A673 (cell line): Measurements from ENCODE around the gene CLTB. TPM values are rescaled to one million over a fixed set of nuclear protein-coding genes. Genes with fewer than 3 reads are reported as not detected.
A peak's percentile ranks its signal among the peaks of the same experiment; 100 is the strongest.

Experiments used
- BruUV-seq: library from RNA; stranded (reverse); fragments of 400-500 nt; replicated peaks from 2 replicates; lab custom pipeline; 2021; lab: Mats Ljungman, UMichigan
- CTCF ChIA-PET: fragments of 300-600 bp; sonication (Branson Sonifier 250); formaldehyde crosslinking; loops from one replicate; lab custom pipeline; 2022; ENCODE audit warnings: antibody characterized with exemption; lab: Charles Lee
- POLR2A ChIA-PET: fragments of 300-600 bp; sonication (Branson Sonifier 250); formaldehyde crosslinking; loops from one replicate; lab custom pipeline; 2022; ENCODE audit warnings: antibody characterized with exemption; ENCODE audit not compliant: low non-redundant PET; lab: Charles Lee
- DNase-seq: peaks from one replicate; pipeline ENCODE4 v3.0.0-alpha.2; 2015; ENCODE audit warnings: low spot score
- H3K27ac ChIP-seq: fragments of 200-600 bp; sonication (generic); 2 replicates; pipeline ENCODE4 v1.5.1; 2016; ENCODE audit warnings: mixed run types, low read depth, mild to moderate bottlenecking, mixed read lengths, antibody characterized with exemption, low read length; ENCODE audit not compliant: poor library complexity, severe bottlenecking
- H3K27me3 ChIP-seq: fragments of 200-600 bp; sonication (generic); replicated peaks from 2 replicates; pipeline ENCODE4 v1.6.1; 2017; ENCODE audit warnings: mixed run types, low read depth, mild to moderate bottlenecking, mixed read lengths, antibody characterized with exemption, low read length; ENCODE audit not compliant: insufficient read depth, poor library complexity
- H3K36me3 ChIP-seq: fragments of 200-600 bp; sonication (generic); 2 replicates; pipeline ENCODE4 v1.6.1; 2016; ENCODE audit warnings: mixed run types, mild to moderate bottlenecking, mixed read lengths, antibody characterized with exemption, low read length; ENCODE audit not compliant: insufficient read depth, poor library complexity, severe bottlenecking
- H3K4me1 ChIP-seq: fragments of 200-600 bp; sonication (generic); 2 replicates; pipeline ENCODE4 v1.6.1; 2017; ENCODE audit warnings: mixed run types, mild to moderate bottlenecking, mixed read lengths, antibody characterized with exemption, low read length; ENCODE audit not compliant: insufficient read depth, poor library complexity, severe bottlenecking
- H3K4me3 ChIP-seq: fragments of 200-600 bp; sonication (generic); 2 replicates; pipeline ENCODE4 v1.5.1; 2016; ENCODE audit warnings: low read depth, mixed run types, mild to moderate bottlenecking, mixed read lengths, low read length; ENCODE audit not compliant: poor library complexity, severe bottlenecking
- H3K9me3 ChIP-seq: fragments of 200-600 bp; sonication (generic); 2 replicates; pipeline ENCODE4 v1.6.1; 2016; ENCODE audit warnings: mixed run types, low read depth, mild to moderate bottlenecking, mixed read lengths, antibody characterized with exemption, low read length; ENCODE audit not compliant: poor library complexity, severe bottlenecking
- EZH2 ChIP-seq: fragments of 200-600 bp; sonication (generic); IDR thresholded peaks from 2 replicates; pipeline ENCODE4 v1.6.1; 2017; ENCODE audit warnings: borderline replicate concordance, low read depth, mild to moderate bottlenecking, mixed read lengths, antibody characterized with exemption, low read length; ENCODE audit not compliant: poor library complexity, severe bottlenecking
- intact Hi-C: fragments of 100-400 bp; cut with micrococcal nuclease; formaldehyde crosslinking; loops from one replicate; pipeline ENCODE4 v1.10.0; 2022; ENCODE audit not compliant: unreplicated experiment
- total RNA-seq: library from RNA; stranded (reverse); gene quantifications from 2 replicates; pipeline ENCODE4 v1.2.3, GENCODE V29; 2021
- TF ChIP-seq, protein P1 (sequence below): fragments of 300-800, 200-600 bp; sonication (generic); conservative IDR thresholded peaks from 2 replicates; pipeline ENCODE4 v1.5.1; 2017; ENCODE audit warnings: low read depth, mild to moderate bottlenecking, antibody characterized with exemption, low read length, moderate library complexity, mixed read lengths

The CLTB gene
- total RNA-seq, 1 experiment from 2014 or later, result 61.8 TPM

DNA sequence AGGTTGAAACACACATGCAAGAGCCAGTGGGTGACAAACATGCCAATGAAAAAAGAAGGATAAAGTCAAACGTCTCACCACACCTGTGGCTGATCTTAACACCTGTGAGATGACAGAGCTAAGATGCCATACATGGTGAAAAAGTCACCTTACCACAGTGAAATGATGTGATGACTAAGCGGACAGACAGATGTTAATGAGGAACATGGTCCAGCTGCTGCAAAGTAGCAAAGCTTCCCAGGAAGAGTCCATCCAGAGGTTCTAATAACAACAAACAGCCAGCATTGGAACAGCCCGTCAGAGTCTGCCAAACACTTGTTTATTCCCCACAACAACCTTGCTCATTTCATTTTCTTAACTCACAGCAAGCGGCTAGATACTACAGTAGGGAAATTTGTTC lies 56.7 kb downstream of the CLTB start:
- POLR2A ChIA-PET, result no interaction called here
- intact Hi-C loops, result loop anchor here (5.0 kb wide), 1 partner anchor 178 kb away; the partner anchor contains the start of gene RNF44
- TSS peak; percentile 15 for BruUV-seq

DNA sequence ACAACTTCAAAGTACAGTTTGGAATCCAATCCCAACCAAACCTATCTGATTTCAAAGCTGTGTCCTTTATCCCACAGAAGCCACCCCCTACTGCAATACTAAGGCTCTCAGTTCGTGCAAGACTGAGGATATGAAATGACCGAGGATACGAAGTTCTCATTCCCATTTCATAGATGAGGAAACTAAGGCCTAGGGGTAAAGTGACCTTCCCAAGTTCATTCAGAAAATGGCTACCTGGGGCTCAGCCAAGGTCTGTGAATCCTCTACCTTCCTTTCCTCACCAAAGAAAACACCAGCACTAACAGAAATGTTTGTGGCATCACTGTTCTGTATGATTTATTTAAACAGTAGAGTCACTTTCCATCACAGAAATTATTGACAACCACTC lies 60.2 kb downstream of the CLTB start:
- H3K27me3 ChIP-seq, result no peaks in the 10 kb centered on the region
- CTCF ChIA-PET, result no interaction called here
- H3K36me3 ChIP-seq, result peaks cover 32% of the 10 kb centered on the region
- no peak for DNase-seq
- TF ChIP-seq, protein P1, sequence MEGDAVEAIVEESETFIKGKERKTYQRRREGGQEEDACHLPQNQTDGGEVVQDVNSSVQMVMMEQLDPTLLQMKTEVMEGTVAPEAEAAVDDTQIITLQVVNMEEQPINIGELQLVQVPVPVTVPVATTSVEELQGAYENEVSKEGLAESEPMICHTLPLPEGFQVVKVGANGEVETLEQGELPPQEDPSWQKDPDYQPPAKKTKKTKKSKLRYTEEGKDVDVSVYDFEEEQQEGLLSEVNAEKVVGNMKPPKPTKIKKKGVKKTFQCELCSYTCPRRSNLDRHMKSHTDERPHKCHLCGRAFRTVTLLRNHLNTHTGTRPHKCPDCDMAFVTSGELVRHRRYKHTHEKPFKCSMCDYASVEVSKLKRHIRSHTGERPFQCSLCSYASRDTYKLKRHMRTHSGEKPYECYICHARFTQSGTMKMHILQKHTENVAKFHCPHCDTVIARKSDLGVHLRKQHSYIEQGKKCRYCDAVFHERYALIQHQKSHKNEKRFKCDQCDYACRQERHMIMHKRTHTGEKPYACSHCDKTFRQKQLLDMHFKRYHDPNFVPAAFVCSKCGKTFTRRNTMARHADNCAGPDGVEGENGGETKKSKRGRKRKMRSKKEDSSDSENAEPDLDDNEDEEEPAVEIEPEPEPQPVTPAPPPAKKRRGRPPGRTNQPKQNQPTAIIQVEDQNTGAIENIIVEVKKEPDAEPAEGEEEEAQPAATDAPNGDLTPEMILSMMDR, result no peak
- no peak for TF ChIP-seq EZH2
- H3K9me3 ChIP-seq, result no peaks in the 10 kb centered on the region
- no peak overlapping the region for H3K27ac ChIP-seq
- intact Hi-C loops, result no loop called here
- BruUV-seq, result no TSS peak
- POLR2A ChIA-PET, result no interaction called here
- no peaks in the 10 kb centered on the region for H3K4me1 ChIP-seq
- H3K4me3 ChIP-seq, result no peak overlapping the region

More for the DNA sequence above, 56.7 kb downstream of the CLTB start:
- TF ChIP-seq, protein P1, result no peak
- no peak for TF ChIP-seq EZH2
- no peak overlapping the region for H3K4me3 ChIP-seq
- no peaks in the 10 kb centered on the region for H3K27me3 ChIP-seq
- CTCF ChIA-PET, result no interaction called here
- peaks cover 14% of the 10 kb centered on the region for H3K36me3 ChIP-seq
- DNase-seq, result no peak
- no peak overlapping the region for H3K27ac ChIP-seq
- H3K9me3 ChIP-seq, result no peaks in the 10 kb centered on the region
- H3K4me1 ChIP-seq, result peaks cover 4% of the 10 kb centered on the region

DNA sequence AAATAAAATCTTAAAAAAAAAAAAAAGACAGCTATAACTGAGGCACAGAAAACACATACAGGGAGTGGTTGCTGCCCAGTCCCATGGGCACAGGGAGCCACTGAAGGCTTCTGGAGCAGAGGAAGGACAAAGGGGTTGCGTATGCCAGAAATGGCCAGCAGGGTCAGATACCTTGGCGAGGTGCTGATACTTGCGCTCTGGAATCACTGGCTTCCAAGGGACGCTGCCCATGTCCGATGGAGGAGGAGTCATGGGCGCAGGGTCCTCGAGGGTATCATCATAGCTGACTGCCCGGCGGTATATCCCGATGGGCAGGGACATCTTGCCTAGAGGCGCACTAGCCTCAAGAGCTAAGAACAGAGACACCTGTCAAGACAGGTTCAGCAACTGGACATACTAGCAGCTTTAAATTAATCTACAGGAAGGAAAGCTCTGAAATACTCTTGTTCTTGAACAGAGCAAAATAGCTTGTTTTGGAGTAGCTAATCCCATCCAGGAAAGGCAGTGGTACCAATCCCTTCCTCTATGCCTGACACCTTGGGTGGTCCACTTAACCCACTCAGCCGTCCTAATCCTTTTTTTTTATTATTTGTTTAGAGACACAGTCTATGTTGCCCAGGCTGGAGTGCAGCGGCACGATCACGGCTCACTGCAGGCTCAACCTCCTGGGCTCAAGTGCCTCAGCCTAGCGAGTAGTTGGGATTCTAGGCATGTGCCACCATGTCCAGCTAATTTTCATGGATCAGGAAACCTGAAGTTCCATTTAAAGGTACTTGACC lies 60.8 kb downstream of the CLTB start:
- BruUV-seq, result no TSS peak
- Histone ChIP-seq H3K27ac (no peak overlapping the region), H3K36me3 (peaks cover 34% of the 10 kb centered on the region), H3K27me3 (no peaks in the 10 kb centered on the region), H3K4me1 (no peaks in the 10 kb centered on the region), H3K4me3 (no peak overlapping the region), H3K9me3 (no peaks in the 10 kb centered on the region)
- DNase-seq, result no peak
- intact Hi-C loops, result no loop called here
- TF ChIP-seq EZH2, result no peak
- TF ChIP-seq, protein P1, result no peak
- ChIA-PET POLR2A (interaction anchor here (0.6 kb wide), 1 partner anchor 412 kb away, joined by 4 read pairs; no protein-coding TSS in a partner anchor), CTCF (no interaction called here)
